AG09309 (cell line): ENCODE measurements around the gene TMEM147.
"Not testable (repeated sequence)": the region's sequence is repeated elsewhere in the genome, so short reads cannot be mapped to it uniquely, and the experiment has no call there.

Experiments
- DNase-seq: peaks from one replicate; pipeline ENCODE4 v3.0.0-alpha.2; 2010; ENCODE audit warnings: low read depth
- H3K4me3 ChIP-seq: 2 replicates; pipeline ENCODE4 v1.5.1; 2011; ENCODE audit warnings: mild to moderate bottlenecking, low read depth, low read length, moderate library complexity; ENCODE audit not compliant: control insufficient read depth
- CTCF ChIP-seq: IDR thresholded peaks from 2 replicates; pipeline ENCODE4 v1.5.1; 2011; ENCODE audit warnings: mild to moderate bottlenecking, low read depth, low read length, inconsistent platforms; ENCODE audit not compliant: insufficient read depth, control insufficient read depth; ENCODE audit errors: missing control alignments

The TMEM147 gene

GRCh38 chr19:35587321-35587720 lies 41.9 kb downstream of the TMEM147 start:
- DNase-seq, result no peak
- TF ChIP-seq CTCF, result no peak
- no peak overlapping the region for H3K4me3 ChIP-seq

- no peak for DNase-seq
- no peak for TF ChIP-seq CTCF
- no peak overlapping the region for H3K4me3 ChIP-seq
These were observed 45.4 kb downstream of the TMEM147 start for GRCh38 chr19:35590875-35591274.

- no peak overlapping the region for H3K4me3 ChIP-seq
- peak; percentile 54 for TF ChIP-seq CTCF
- no peak for DNase-seq
These were observed 46.8 kb downstream of the TMEM147 start for GRCh38 chr19:35592226-35592625.

GRCh38 chr19:35595026-35595425 lies 49.6 kb downstream of the TMEM147 start:
- DNase-seq, H3K4me3 ChIP-seq: not testable (repeated sequence)

- no peak for TF ChIP-seq CTCF
- DNase-seq, result no peak
- H3K4me3 ChIP-seq, result no peak overlapping the region
These were observed 50.5 kb downstream of the TMEM147 start for GRCh38 chr19:35595928-35596327.

- no peak for TF ChIP-seq CTCF
- no peak overlapping the region for H3K4me3 ChIP-seq
- no peak for DNase-seq
These were observed 51.1 kb downstream of the TMEM147 start for GRCh38 chr19:35596366-35596999.
